ENCODE results near the gene PRR20G. TPM values are rescaled to one million over a fixed set of nuclear protein-coding genes. Genes with fewer than 3 reads are reported as not detected.

Gene PRR20G
- total and polyA plus RNA-seq, 11 donors: not detected

GRCh38 chr3:127324913-127325628 lies 37.2 kb upstream of the PRR20G start:
- TF ChIP-seq CTCF (IDR thresholded peaks at IDR 0.05): no peak
- TF ChIP-seq POLR2A (IDR thresholded peaks at IDR 0.05): no peak
- 67 to 75% (median 71%) methylated on average over 4 of the region's 4 CpGs for WGBS, 4 donors
- DNase-seq (no peak), ATAC-seq (no peak)
- intact Hi-C loops (cut with DNase I): no loop called here
- Histone ChIP-seq H3K27me3 (peaks cover 0 to 4% (median 0%) of the 10 kb centered on the region in 9 donors), H3K4me3 (no peak overlapping the region), H3K27ac (no peak overlapping the region), H3K4me1 (peaks cover 0 to 13% (median 0%) of the 10 kb centered on the region in 12 donors), H3K9me3 (peaks cover 0 to 16% (median 8%) of the 10 kb centered on the region in 12 donors), H3K36me3 (no peaks in the 10 kb centered on the region)

- no peak overlapping the region for H3K27ac ChIP-seq
- no peak for ATAC-seq
- peaks cover 0 to 6% (median under 1%) of the 10 kb centered on the region in 12 donors for H3K9me3 ChIP-seq
- TF ChIP-seq POLR2A (IDR thresholded peaks at IDR 0.05) (no peak), CTCF (IDR thresholded peaks at IDR 0.05) (no peak)
- intact Hi-C loops (cut with DNase I): no loop called here
- no peaks in the 10 kb centered on the region for H3K36me3 ChIP-seq
- no peak for DNase-seq
- H3K4me1 ChIP-seq: peaks cover 0 to 13% (median 0%) of the 10 kb centered on the region in 12 donors
- 54 to 67% (median 62%) methylated on average over 3 of the region's 3 CpGs for WGBS, 4 donors
- peaks cover 0 to 4% (median 0%) of the 10 kb centered on the region in 9 donors for H3K27me3 ChIP-seq
- no peak overlapping the region for H3K4me3 ChIP-seq
Observed at GRCh38 chr3:127324076-127324475, 36.2 kb upstream of the PRR20G start.

- Histone ChIP-seq H3K9me3 (peaks cover 0 to 6% (median 0%) of the 10 kb centered on the region in 12 donors), H3K27me3 (peaks cover 0 to 4% (median 0%) of the 10 kb centered on the region in 9 donors), H3K4me3 (no peak overlapping the region), H3K36me3 (no peaks in the 10 kb centered on the region), H3K27ac (no peak overlapping the region), H3K4me1 (peaks cover 0 to 13% (median 0%) of the 10 kb centered on the region in 12 donors)
- intact Hi-C loops (cut with DNase I): no loop called here
- TF ChIP-seq POLR2A (IDR thresholded peaks at IDR 0.05) (no peak), CTCF (IDR thresholded peaks at IDR 0.05) (no peak)
- 51 to 64% (median 53%) methylated on average over 4 to 5 of the region's 5 CpGs for WGBS, 4 donors
- no peak for DNase-seq
- ATAC-seq: peak in 1 of 4 donors; percentile 47
Observed at GRCh38 chr3:127323581-127323980, 35.7 kb upstream of the PRR20G start.

DNA sequence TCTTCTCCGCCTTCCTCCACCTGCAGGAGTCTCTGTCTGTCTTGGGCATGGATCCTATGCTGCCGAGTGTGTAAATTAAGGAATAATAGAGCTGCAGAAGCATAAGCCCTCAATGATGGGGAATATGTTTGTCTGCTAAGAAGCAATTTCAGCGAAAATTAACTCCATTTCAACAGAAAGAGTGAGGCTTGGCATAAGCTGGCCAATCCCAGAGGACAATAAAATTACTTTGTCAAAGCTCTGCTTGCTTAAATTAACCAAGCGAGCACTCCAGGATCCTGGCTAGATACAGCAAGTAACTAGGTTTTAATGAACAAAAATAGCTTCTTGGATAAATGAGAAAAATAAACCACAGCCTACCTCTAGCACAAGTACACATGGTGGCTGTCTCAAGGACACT lies 33.5 kb upstream of the PRR20G start:
- Histone ChIP-seq H3K36me3 (no peaks in the 10 kb centered on the region), H3K4me1 (peaks cover 0 to 13% (median 0%) of the 10 kb centered on the region in 12 donors), H3K27ac (no peak overlapping the region), H3K9me3 (peaks cover 0 to 6% (median 0%) of the 10 kb centered on the region in 12 donors), H3K27me3 (peaks cover 0 to 7% (median 0%) of the 10 kb centered on the region in 9 donors), H3K4me3 (no peak overlapping the region)
- WGBS, 4 donors: 72 to 74% (median 73%) methylated on average over 4 of the region's 4 CpGs
- ATAC-seq (no peak), DNase-seq (no peak)
- intact Hi-C loops (cut with DNase I): no loop called here
- TF ChIP-seq POLR2A (IDR thresholded peaks at IDR 0.05) (no peak), CTCF (IDR thresholded peaks at IDR 0.05) (no peak)
